ENCODE measurements around the gene AVPR2.

- TF ChIP-seq CTCF (IDR thresholded peaks at IDR 0.05) (no peak), POLR2A (IDR thresholded peaks at IDR 0.05) (no peak)
Measured at GRCh38 chrX:153931151-153931550, 26.7 kb downstream of the AVPR2 start.
